ENCODE results near the gene TMEM94. TPM values are rescaled to one million over a fixed set of nuclear protein-coding genes. Genes with fewer than 3 reads are reported as not detected.

Gene TMEM94
- total RNA-seq, 2 donors from 2014 or later, result 57.1 to 83.4 TPM

GRCh38 chr17:75521290-75521689 is 64.9 kb downstream of the TMEM94 start:
- Histone ChIP-seq H3K27ac (no peak overlapping the region), H3K4me3 (no peak overlapping the region), H3K27me3 (replicated peaks; ENCODE audit: insufficient read depth) (no peaks in the 10 kb centered on the region), H3K4me1 (ENCODE audit: control insufficient read depth in 1 of 2, low read depth in 2 of 2) (peaks cover 9 to 32% of the 10 kb centered on the region in 2 donors), H3K9me3 (no peaks in the 10 kb centered on the region), H3K36me3 (no peaks in the 10 kb centered on the region)
- no peak for DNase-seq (ENCODE audit: low spot score)
- TF ChIP-seq CTCF (IDR thresholded peaks at IDR 0.05), result no peak
- ATAC-seq (ENCODE audit: insufficient number of reproducible peaks, low FRiP score, low read depth), result no peak

- Histone ChIP-seq H3K27ac (no peak overlapping the region), H3K4me3 (no peak overlapping the region), H3K4me1 (ENCODE audit: control insufficient read depth in 1 of 2, low read depth in 2 of 2) (peaks cover 11 to 36% of the 10 kb centered on the region in 2 donors), H3K9me3 (no peaks in the 10 kb centered on the region), H3K27me3 (replicated peaks; ENCODE audit: insufficient read depth) (no peaks in the 10 kb centered on the region), H3K36me3 (no peaks in the 10 kb centered on the region)
- TF ChIP-seq CTCF (IDR thresholded peaks at IDR 0.05), result no peak
- DNase-seq (ENCODE audit: low spot score) (no peak), ATAC-seq (ENCODE audit: insufficient number of reproducible peaks, low FRiP score, low read depth) (no peak)
Measured at GRCh38 chr17:75521951-75522727, 65.7 kb downstream of the TMEM94 start.

- Histone ChIP-seq H3K36me3 (no peaks in the 10 kb centered on the region), H3K4me3 (no peak overlapping the region), H3K27me3 (replicated peaks; ENCODE audit: insufficient read depth) (no peaks in the 10 kb centered on the region), H3K27ac (no peak overlapping the region), H3K9me3 (no peaks in the 10 kb centered on the region), H3K4me1 (ENCODE audit: control insufficient read depth in 1 of 2, low read depth in 2 of 2) (peaks cover 8 to 22% of the 10 kb centered on the region in 2 donors)
- DNase-seq (ENCODE audit: low spot score) (no peak), ATAC-seq (ENCODE audit: insufficient number of reproducible peaks, low FRiP score, low read depth) (no peak)
- TF ChIP-seq CTCF (IDR thresholded peaks at IDR 0.05), result no peak
Measured at GRCh38 chr17:75523647-75524046, 67.2 kb downstream of the TMEM94 start.

- Histone ChIP-seq H3K27me3 (replicated peaks; ENCODE audit: insufficient read depth) (no peaks in the 10 kb centered on the region), H3K4me1 (ENCODE audit: control insufficient read depth in 1 of 2, low read depth in 2 of 2) (peaks cover 8 to 22% of the 10 kb centered on the region in 2 donors), H3K36me3 (no peaks in the 10 kb centered on the region), H3K4me3 (peak overlapping the region; percentile 81), H3K27ac (peak overlapping the region in 1 of 2 donors; percentile 23), H3K9me3 (no peaks in the 10 kb centered on the region)
- no peak for TF ChIP-seq CTCF (IDR thresholded peaks at IDR 0.05)
- DNase-seq (ENCODE audit: low spot score) (no peak), ATAC-seq (ENCODE audit: insufficient number of reproducible peaks, low FRiP score, low read depth) (no peak)
Measured at GRCh38 chr17:75524269-75524969, 68.0 kb downstream of the TMEM94 start.
